ENCODE measurements around the gene RNF44.

- TF ChIP-seq SMC3 (IDR thresholded peaks at IDR 0.05; ENCODE audit: low read depth, low read length) (peak; percentile 36), RAD21 (IDR thresholded peaks at IDR 0.05; ENCODE audit: low read length) (peak; percentile 39; the same call in 1 of the 2 replicates), POLR2A (IDR thresholded peaks at IDR 0.05; ENCODE audit: low read depth, low read length) (no peak), CTCF (conservative IDR thresholded peaks at IDR 0.05; ENCODE audit: low read depth, low read length) (peak; percentile 32; the same call in 1 of the 2 replicates), USF2 (IDR thresholded peaks at IDR 0.05; ENCODE audit: low read depth, low read length) (no peak), MAZ (IDR thresholded peaks at IDR 0.05; ENCODE audit: borderline replicate concordance, low read depth, low read length) (no peak), RFX5 (IDR thresholded peaks at IDR 0.05; ENCODE audit: low read depth, low read length) (no peak), CHD1 (IDR thresholded peaks at IDR 0.05; ENCODE audit: low read depth, low read length) (no peak), NFE2L2 (IDR thresholded peaks at IDR 0.05; ENCODE audit: low read depth, low read length) (no peak), FOS (IDR thresholded peaks at IDR 0.05; ENCODE audit: low read depth, low read length) (no peak)
Observed at GRCh38 chr5:176578391-176578808, 41.2 kb upstream of the RNF44 start.

Measured in IMR-90 (cell line).